Measurements from ENCODE around the gene TLR9. TPM values are rescaled to one million over a fixed set of nuclear protein-coding genes. Genes with fewer than 3 reads are reported as not detected.

Gene TLR9
- total and polyA plus RNA-seq, 9 of the 15 experiments (the other 6 are each of a cell fraction or from before 2014, with no cell fraction given) = not detected

GRCh38 chr3:52238761-52239701 is 13.6 kb upstream of the TLR9 start, which contains the start of gene TWF2 (continued):
- TF ChIP-seq CREB1 (IDR thresholded peaks at IDR 0.05) = no peak
- peak; percentile 13; the same call in 1 of the 2 replicates for TF ChIP-seq CREB1 (CRISPR knock-in tag; IDR thresholded peaks at IDR 0.05)
- TF ChIP-seq NFRKB (IDR thresholded peaks at IDR 0.05; ENCODE audit: low read depth) = peak; percentile 40
- peak; percentile 77 for TF ChIP-seq ZBTB2 (IDR thresholded peaks at IDR 0.05)
- peak; percentile 39; the same call in 1 of the 2 replicates for TF ChIP-seq ZNF592 (IDR thresholded peaks at IDR 0.05)
- peak; percentile 92 for TF ChIP-seq MEIS2 (IDR thresholded peaks at IDR 0.05; ENCODE audit: partially characterized antibody)
- TF ChIP-seq YY1 (IDR thresholded peaks at IDR 0.05; ENCODE audit: borderline replicate concordance in 1 of 3, control insufficient read depth in 1 of 3, extremely low read depth in 1 of 3, insufficient read depth in 3 of 3, insufficient read length in 1 of 3, insufficient replicate concordance in 2 of 3, low read depth in 1 of 3, low read length in 2 of 3) = peak; percentile 17 to 82 (median 69)
- peak; percentile 94 for TF ChIP-seq RBFOX2 (IDR thresholded peaks at IDR 0.05; ENCODE audit: low read depth, low read length)
- TF ChIP-seq HMGN3 (IDR thresholded peaks at IDR 0.05; ENCODE audit: borderline replicate concordance, extremely low read depth, insufficient read length, low read depth, low read length) = peak; percentile 16
- peak; percentile 33; the same call in 1 of the 2 replicates for TF ChIP-seq HDAC2 (IDR thresholded peaks at IDR 0.05)
- TF ChIP-seq RBBP5 (IDR thresholded peaks at IDR 0.05; ENCODE audit: borderline replicate concordance, insufficient read depth, low read length, poor library complexity, severe bottlenecking) = peak; percentile 8
- peak; percentile 52; the same call in 1 of the 2 replicates for TF ChIP-seq AFF4 (CRISPR knock-in tag; IDR thresholded peaks at IDR 0.05)
- TF ChIP-seq LARP7 (IDR thresholded peaks at IDR 0.05) = no peak
- peak; percentile 62 for TF ChIP-seq PKNOX1 (IDR thresholded peaks at IDR 0.05)
- TF ChIP-seq BACH1 (tag; IDR thresholded peaks at IDR 0.05) = no peak

Data from K562 (cell line).